ENCODE results near the gene ZMYND8.

GRCh38 chr20:47239719-47240067 is 116.8 kb downstream of the ZMYND8 start:
- no peak for TF ChIP-seq CTCF (tag by site-specific recombination; IDR thresholded peaks at IDR 0.05)
- no peak for TF ChIP-seq REST (tag by site-specific recombination; IDR thresholded peaks at IDR 0.05)
- no peak for TF ChIP-seq ZNF211 (tag by site-specific recombination; IDR thresholded peaks at IDR 0.05; ENCODE audit: low read depth)
- TF ChIP-seq ZBTB1 (tag by site-specific recombination; IDR thresholded peaks at IDR 0.05) = no peak
- no peak for TF ChIP-seq ZNF501 (tag by site-specific recombination; IDR thresholded peaks at IDR 0.05)
- TF ChIP-seq GLI4 (tag by site-specific recombination; IDR thresholded peaks at IDR 0.05) = no peak
- no peak for TF ChIP-seq ZNF626 (tag by site-specific recombination; IDR thresholded peaks at IDR 0.05)

All from HEK293 (cell line).